KMS-11 (cell line): ENCODE data around the gene VSTM4.

Experiments
- H2AFZ ChIP-seq: fragments of 200-600 bp; sonication (generic); 2 replicates; pipeline ENCODE4 v1.6.1; 2016; ENCODE audit warnings: antibody characterized with exemption, mixed run types, low read depth
- H3K27ac ChIP-seq: fragments of 200-600 bp; sonication (generic); 2 replicates; pipeline ENCODE4 v1.6.1; 2016; ENCODE audit warnings: mild to moderate bottlenecking, mixed run types
- H3K27me3 ChIP-seq: fragments of 200-600 bp; sonication (generic); 2 replicates; pipeline ENCODE4 v1.6.1; 2017; ENCODE audit warnings: mild to moderate bottlenecking, low read depth, mixed run types, moderate library complexity; ENCODE audit not compliant: insufficient read depth
- H3K36me3 ChIP-seq: fragments of 200-600 bp; sonication (generic); 2 replicates; pipeline ENCODE4 v1.6.1; 2017; ENCODE audit warnings: mild to moderate bottlenecking, mixed run types; ENCODE audit not compliant: insufficient read depth
- H3K4me1 ChIP-seq: fragments of 200-600 bp; sonication (generic); 2 replicates; pipeline ENCODE4 v1.6.1; 2016; ENCODE audit warnings: mild to moderate bottlenecking, low read depth, mixed run types; ENCODE audit not compliant: poor library complexity, severe bottlenecking
- H3K4me2 ChIP-seq: fragments of 200-600 bp; sonication (generic); 2 replicates; pipeline ENCODE4 v1.7.0; 2016; ENCODE audit warnings: mild to moderate bottlenecking, mixed run types
- H3K4me3 ChIP-seq: fragments of 200-600 bp; sonication (generic); IDR thresholded peaks from 2 replicates; pipeline ENCODE4 v1.6.1; 2017; ENCODE audit warnings: low read depth, low read length, mixed read lengths; ENCODE audit not compliant: insufficient read depth
- H3K79me2 ChIP-seq: fragments of 200-600 bp; sonication (generic); 2 replicates; pipeline ENCODE4 v1.6.1; 2016; ENCODE audit warnings: low read depth, mixed run types; ENCODE audit not compliant: insufficient read depth
- H3K9ac ChIP-seq: fragments of 200-600 bp; sonication (generic); 2 replicates; pipeline ENCODE4 v1.6.1; 2016; ENCODE audit warnings: mild to moderate bottlenecking, mixed run types
- H4K20me1 ChIP-seq: fragments of 200-600 bp; sonication (generic); 2 replicates; pipeline ENCODE4 v1.6.1; 2016; ENCODE audit warnings: mild to moderate bottlenecking, mixed run types; ENCODE audit not compliant: insufficient read depth
- TF ChIP-seq, protein P1 (sequence below): fragments of 200-600 bp; sonication (generic); conservative IDR thresholded peaks from 2 replicates; pipeline ENCODE4 v1.6.1; 2017; ENCODE audit warnings: low read depth, mild to moderate bottlenecking, antibody characterized with exemption, low read length, moderate library complexity, mixed read lengths

The VSTM4 gene

DNA sequence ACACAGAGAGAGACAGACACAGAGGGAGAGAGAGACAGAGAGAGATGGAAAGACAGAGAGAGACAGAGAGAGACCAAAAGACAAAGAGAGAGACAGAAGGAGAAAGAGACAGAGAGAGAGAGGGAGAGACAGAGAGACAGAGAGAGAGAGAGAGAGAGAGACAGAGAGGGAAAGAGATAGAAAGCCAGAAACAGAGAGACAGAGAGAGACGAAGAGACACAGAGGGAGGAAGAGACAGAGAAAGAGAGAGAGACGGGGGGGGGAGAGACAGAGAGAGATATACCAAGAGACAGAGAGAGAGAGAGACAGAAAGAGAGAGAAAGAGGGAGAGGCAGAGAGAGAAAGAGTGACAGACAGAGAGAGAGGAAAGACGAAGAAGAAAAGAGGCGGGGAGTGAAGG, 10.2 kb downstream of the VSTM4 start:
- H3K4me3 ChIP-seq: no peak overlapping the region
- H4K20me1 ChIP-seq: no peaks in the 10 kb centered on the region
- H3K9ac ChIP-seq: no peak overlapping the region
- no peaks in the 10 kb centered on the region for H3K79me2 ChIP-seq
- H3K4me2 ChIP-seq: no peak overlapping the region
- TF ChIP-seq, protein P1, sequence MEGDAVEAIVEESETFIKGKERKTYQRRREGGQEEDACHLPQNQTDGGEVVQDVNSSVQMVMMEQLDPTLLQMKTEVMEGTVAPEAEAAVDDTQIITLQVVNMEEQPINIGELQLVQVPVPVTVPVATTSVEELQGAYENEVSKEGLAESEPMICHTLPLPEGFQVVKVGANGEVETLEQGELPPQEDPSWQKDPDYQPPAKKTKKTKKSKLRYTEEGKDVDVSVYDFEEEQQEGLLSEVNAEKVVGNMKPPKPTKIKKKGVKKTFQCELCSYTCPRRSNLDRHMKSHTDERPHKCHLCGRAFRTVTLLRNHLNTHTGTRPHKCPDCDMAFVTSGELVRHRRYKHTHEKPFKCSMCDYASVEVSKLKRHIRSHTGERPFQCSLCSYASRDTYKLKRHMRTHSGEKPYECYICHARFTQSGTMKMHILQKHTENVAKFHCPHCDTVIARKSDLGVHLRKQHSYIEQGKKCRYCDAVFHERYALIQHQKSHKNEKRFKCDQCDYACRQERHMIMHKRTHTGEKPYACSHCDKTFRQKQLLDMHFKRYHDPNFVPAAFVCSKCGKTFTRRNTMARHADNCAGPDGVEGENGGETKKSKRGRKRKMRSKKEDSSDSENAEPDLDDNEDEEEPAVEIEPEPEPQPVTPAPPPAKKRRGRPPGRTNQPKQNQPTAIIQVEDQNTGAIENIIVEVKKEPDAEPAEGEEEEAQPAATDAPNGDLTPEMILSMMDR: no peak
- H2AFZ ChIP-seq: no peak overlapping the region
- no peaks in the 10 kb centered on the region for H3K36me3 ChIP-seq
- H3K4me1 ChIP-seq: no peaks in the 10 kb centered on the region
- H3K27me3 ChIP-seq: no peaks in the 10 kb centered on the region
- H3K27ac ChIP-seq: no peak overlapping the region

GRCh38 chr10:49104323-49104722, 11.0 kb downstream of the VSTM4 start:
- no peaks in the 10 kb centered on the region for H3K36me3 ChIP-seq
- H4K20me1 ChIP-seq: no peaks in the 10 kb centered on the region
- H3K27me3 ChIP-seq: no peaks in the 10 kb centered on the region
- H3K4me2 ChIP-seq: no peak overlapping the region
- no peaks in the 10 kb centered on the region for H3K79me2 ChIP-seq
- H3K4me3 ChIP-seq: no peak overlapping the region
- no peak overlapping the region for H3K27ac ChIP-seq
- no peaks in the 10 kb centered on the region for H3K4me1 ChIP-seq
- TF ChIP-seq, protein P1: no peak
- no peak overlapping the region for H3K9ac ChIP-seq
- no peak overlapping the region for H2AFZ ChIP-seq

- Histone ChIP-seq H4K20me1 (no peaks in the 10 kb centered on the region), H3K4me1 (no peaks in the 10 kb centered on the region), H3K4me3 (no peak overlapping the region), H2AFZ (no peak overlapping the region), H3K9ac (no peak overlapping the region), H3K27me3 (no peaks in the 10 kb centered on the region), H3K36me3 (no peaks in the 10 kb centered on the region), H3K79me2 (no peaks in the 10 kb centered on the region), H3K27ac (no peak overlapping the region), H3K4me2 (no peak overlapping the region)
- TF ChIP-seq, protein P1: no peak
Observed at GRCh38 chr10:49103761-49104160, 11.6 kb downstream of the VSTM4 start.

DNA sequence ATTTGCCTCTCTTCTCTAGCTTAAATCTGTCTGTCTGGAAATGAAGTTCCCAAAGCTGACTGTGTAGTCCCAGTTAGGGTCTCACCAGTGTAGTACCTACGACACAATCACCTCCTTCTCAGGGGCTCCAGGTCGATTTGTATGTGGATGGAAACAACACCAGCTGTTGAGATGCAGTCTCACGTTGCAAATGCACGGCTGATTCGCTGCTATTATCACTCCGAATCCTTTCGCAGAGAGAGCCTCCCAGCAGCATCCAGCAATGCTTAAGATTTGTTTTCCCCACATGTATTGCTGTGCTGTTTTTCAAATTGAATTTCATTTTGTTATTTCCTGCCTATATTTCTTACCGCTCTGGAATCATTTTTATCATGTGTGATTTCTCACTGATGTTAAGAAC, 16.3 kb downstream of the VSTM4 start:
- H3K79me2 ChIP-seq: no peaks in the 10 kb centered on the region
- no peak overlapping the region for H3K4me2 ChIP-seq
- H3K27me3 ChIP-seq: no peaks in the 10 kb centered on the region

More for the DNA sequence above, 16.3 kb downstream of the VSTM4 start:
- TF ChIP-seq, protein P1: no peak
- Histone ChIP-seq H3K4me1 (no peaks in the 10 kb centered on the region), H3K36me3 (no peaks in the 10 kb centered on the region), H4K20me1 (no peaks in the 10 kb centered on the region), H3K4me3 (no peak overlapping the region), H3K27ac (no peak overlapping the region), H3K9ac (no peak overlapping the region), H2AFZ (no peak overlapping the region)
